GM23248 (cell line): ENCODE measurements around the gene BCAS1. TPM values are rescaled to one million over a fixed set of nuclear protein-coding genes. Genes with fewer than 3 reads are reported as not detected.

Experiments
- DNase-seq: peaks from one replicate; pipeline ENCODE4 v3.0.0-alpha.2; 2015
- H2AFZ ChIP-seq: fragments of 200-600 bp; sonication (generic); 2 replicates; pipeline ENCODE4 v1.6.1; 2016; ENCODE audit warnings: antibody characterized with exemption
- H3F3A ChIP-seq: fragments of 200-600 bp; sonication (generic); 2 replicates; pipeline ENCODE4 v1.6.1; 2016; ENCODE audit warnings: mild to moderate bottlenecking, antibody characterized with exemption, mixed run types; ENCODE audit not compliant: insufficient read depth
- H3K27ac ChIP-seq: fragments of 200-600 bp; sonication (generic); 2 replicates; pipeline ENCODE4 v1.5.1; 2016; ENCODE audit warnings: mild to moderate bottlenecking
- H3K27me3 ChIP-seq: fragments of 200-600 bp; sonication (generic); replicated peaks from 2 replicates; pipeline ENCODE4 v1.6.1; 2016; ENCODE audit warnings: mild to moderate bottlenecking; ENCODE audit not compliant: insufficient read depth
- H3K36me3 ChIP-seq: fragments of 200-600 bp; sonication (generic); 2 replicates; pipeline ENCODE4 v1.6.1; 2016; ENCODE audit warnings: low read depth, mild to moderate bottlenecking
- H3K4me1 ChIP-seq: fragments of 200-600 bp; sonication (generic); 2 replicates; pipeline ENCODE4 v1.6.1; 2016; ENCODE audit warnings: mild to moderate bottlenecking; ENCODE audit not compliant: insufficient read depth
- H3K4me2 ChIP-seq: fragments of 200-600 bp; sonication (generic); one replicate; pipeline ENCODE4 v1.6.1; 2016; ENCODE audit warnings: mild to moderate bottlenecking; ENCODE audit not compliant: unreplicated experiment
- H3K4me3 ChIP-seq: fragments of 200-600 bp; sonication (generic); 2 replicates; pipeline ENCODE4 v1.5.1; 2016; ENCODE audit warnings: mild to moderate bottlenecking
- H3K79me2 ChIP-seq: fragments of 200-600 bp; sonication (generic); 2 replicates; pipeline ENCODE4 v1.6.1; 2016; ENCODE audit warnings: mild to moderate bottlenecking; ENCODE audit not compliant: insufficient read depth
- H3K9ac ChIP-seq: fragments of 200-600 bp; sonication (generic); 2 replicates; pipeline ENCODE4 v1.6.1; 2016; ENCODE audit warnings: mild to moderate bottlenecking
- H3K9me2 ChIP-seq: fragments of 200-600 bp; sonication (generic); 2 replicates; pipeline ENCODE4 v1.6.1; 2016; ENCODE audit warnings: mixed run types, mild to moderate bottlenecking, moderate library complexity; ENCODE audit not compliant: insufficient read depth
- H3K9me3 ChIP-seq: fragments of 200-600 bp; sonication (generic); one replicate; pipeline ENCODE4 v1.6.1; 2017; ENCODE audit warnings: low read depth
- H4K20me1 ChIP-seq: fragments of 200-600 bp; sonication (generic); 2 replicates; pipeline ENCODE4 v1.6.0; 2016; ENCODE audit not compliant: insufficient read depth
- EZH2 ChIP-seq: fragments of 200-600 bp; sonication (generic); IDR thresholded peaks from 2 replicates; pipeline ENCODE4 v1.6.1; 2018; ENCODE audit warnings: antibody characterized with exemption, mild to moderate bottlenecking; ENCODE audit not compliant: insufficient read depth, poor library complexity, severe bottlenecking
- EZH2phosphoT487 ChIP-seq: fragments of 200-600 bp; sonication (generic); IDR thresholded peaks from 2 replicates; pipeline ENCODE4 v1.6.1; 2018; ENCODE audit warnings: antibody characterized with exemption, moderate library complexity, mild to moderate bottlenecking, low read depth; ENCODE audit not compliant: insufficient read depth
- WGBS, 2 experiments: methylation state at CpG; one replicate each; pipeline ENCODE4 v1.1.6; 2015 to 2017; ENCODE audit warnings: low lambda C conversion rate in 2 of 2, low coverage in 1 of 2; ENCODE audit errors: missing lambda C conversion rate in 2 of 2; 5-methylcytosine and 5-hydroxymethylcytosine counted together
- in situ Hi-C: fragments of 300-500 bp; cut with MboI; formaldehyde crosslinking; loops from 2 replicates; pipeline ENCODE4 v1.15.0; 2020
- polyA plus RNA-seq: library from polyadenylated mRNA; unstranded; fragments of >200 nt; fragmentation: Nextera tagmentation; extraction: Ambion mirVana; gene quantifications from 2 replicates; pipeline ENCODE4 v1.2.1, GENCODE V29; 2016
- total RNA-seq: library from RNA; depleted of rRNA; stranded (reverse); fragments of >200 nt; shearing (Covaris generic); gene quantifications from 2 replicates; pipeline ENCODE4 v1.2.3, GENCODE V29; 2014

Gene BCAS1
- total and polyA plus RNA-seq, 2 experiments from 2014 or later, result 0.41 TPM; not detected in 1

DNA sequence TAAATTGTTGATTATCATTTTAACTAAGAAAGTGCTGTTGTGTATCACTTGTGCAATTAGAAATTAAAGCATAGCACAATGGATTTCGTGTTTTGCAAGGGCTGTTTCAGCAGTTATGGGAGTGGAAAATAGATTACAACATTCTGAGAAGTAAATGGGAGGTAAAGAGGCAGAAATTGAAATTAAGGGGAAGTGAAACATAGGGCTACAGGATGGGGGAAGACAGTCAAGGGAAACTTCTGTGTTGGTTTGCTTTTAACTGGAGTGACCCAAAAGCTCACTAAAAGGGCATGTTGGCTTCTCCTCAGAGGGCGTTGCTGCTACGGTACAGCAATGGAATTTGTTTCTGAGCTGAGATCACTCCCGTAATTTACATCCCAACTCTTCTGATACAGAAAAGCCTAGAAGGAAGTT lies 147.5 kb downstream of the BCAS1 start:
- in situ Hi-C loops, result loop anchor here (25.0 kb wide), 1 partner anchor 161 kb away; no protein-coding TSS in a partner anchor
- Histone ChIP-seq H3K4me3 (no peak overlapping the region), H3K4me2 (peak overlapping the region; percentile 49), H3K36me3 (no peaks in the 10 kb centered on the region), H3K9me3 (no peaks in the 10 kb centered on the region), H3F3A (peaks cover 34% of the 10 kb centered on the region), H3K27me3 (no peaks in the 10 kb centered on the region), H3K79me2 (no peaks in the 10 kb centered on the region), H3K9me2 (no peaks in the 10 kb centered on the region), H4K20me1 (no peaks in the 10 kb centered on the region), H2AFZ (peak overlapping the region; percentile 57), H3K4me1 (peaks cover 31% of the 10 kb centered on the region), H3K9ac (peak overlapping the region; percentile 42; the same call in 1 of the 2 replicates), H3K27ac (peak overlapping the region; percentile 69)
- 48 to 54% methylated on average over 4 of the region's 4 CpGs for WGBS, 2 experiments
- DNase-seq, result peak; percentile 64
- no peak for TF ChIP-seq EZH2phosphoT487
- TF ChIP-seq EZH2, result no peak

DNA sequence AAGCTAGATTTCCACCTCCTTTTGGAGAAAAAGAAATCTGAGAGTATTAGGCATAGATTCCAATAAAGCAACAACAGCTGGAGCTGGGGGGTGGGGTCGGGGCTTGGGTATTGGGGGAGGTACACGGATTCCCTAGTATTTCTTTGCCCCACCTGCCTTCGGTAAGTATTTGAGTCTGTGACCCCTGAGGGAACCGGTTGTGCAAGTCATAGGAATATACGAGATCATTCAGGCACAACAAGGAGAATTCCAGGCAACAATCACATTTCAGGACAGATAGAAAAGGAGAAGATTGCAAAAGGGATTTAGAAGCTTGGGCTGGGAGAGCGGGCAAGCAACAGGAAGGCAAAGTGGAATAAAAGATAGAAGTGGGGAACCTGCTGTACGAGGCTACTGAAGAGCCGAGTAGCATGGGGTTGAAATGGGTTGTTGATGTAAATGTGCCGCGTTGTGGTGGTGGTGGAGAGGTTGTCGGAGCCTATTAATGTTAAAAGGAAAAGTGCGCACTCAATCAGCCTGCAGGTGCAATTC lies 148.9 kb downstream of the BCAS1 start:
- Histone ChIP-seq H3K27ac (no peak overlapping the region), H3K36me3 (no peaks in the 10 kb centered on the region), H2AFZ (no peak overlapping the region), H3K9me2 (no peaks in the 10 kb centered on the region), H4K20me1 (no peaks in the 10 kb centered on the region), H3K4me2 (no peak overlapping the region), H3K4me1 (peaks cover 39% of the 10 kb centered on the region), H3K27me3 (no peaks in the 10 kb centered on the region), H3K9me3 (no peaks in the 10 kb centered on the region), H3F3A (peaks cover 38% of the 10 kb centered on the region), H3K4me3 (no peak overlapping the region), H3K79me2 (no peaks in the 10 kb centered on the region), H3K9ac (no peak overlapping the region)
- TF ChIP-seq EZH2phosphoT487 (no peak), EZH2 (no peak)
- 88% methylated on average over 11 to 12 of the region's 12 CpGs for WGBS, 2 experiments
- in situ Hi-C loops, result loop anchor here (25.0 kb wide), 1 partner anchor 159 kb away; no protein-coding TSS in a partner anchor
- DNase-seq, result no peak

GRCh38 chr20:53920647-53921245 lies 149.6 kb downstream of the BCAS1 start:
- Histone ChIP-seq H4K20me1 (no peaks in the 10 kb centered on the region), H3K4me1 (peaks cover 39% of the 10 kb centered on the region), H2AFZ (no peak overlapping the region), H3K4me2 (no peak overlapping the region), H3K27me3 (no peaks in the 10 kb centered on the region), H3F3A (peaks cover 37% of the 10 kb centered on the region), H3K9me2 (no peaks in the 10 kb centered on the region), H3K27ac (no peak overlapping the region), H3K4me3 (no peak overlapping the region), H3K9me3 (no peaks in the 10 kb centered on the region), H3K79me2 (no peaks in the 10 kb centered on the region), H3K9ac (no peak overlapping the region), H3K36me3 (no peaks in the 10 kb centered on the region)
- TF ChIP-seq EZH2, result no peak
- TF ChIP-seq EZH2phosphoT487, result no peak
- in situ Hi-C loops, result loop anchor here (25.0 kb wide), 1 partner anchor 158 kb away; no protein-coding TSS in a partner anchor
- no peak for DNase-seq
- WGBS, 2 experiments, result 95 to 96% methylated on average over 12 of the region's 12 CpGs

DNA sequence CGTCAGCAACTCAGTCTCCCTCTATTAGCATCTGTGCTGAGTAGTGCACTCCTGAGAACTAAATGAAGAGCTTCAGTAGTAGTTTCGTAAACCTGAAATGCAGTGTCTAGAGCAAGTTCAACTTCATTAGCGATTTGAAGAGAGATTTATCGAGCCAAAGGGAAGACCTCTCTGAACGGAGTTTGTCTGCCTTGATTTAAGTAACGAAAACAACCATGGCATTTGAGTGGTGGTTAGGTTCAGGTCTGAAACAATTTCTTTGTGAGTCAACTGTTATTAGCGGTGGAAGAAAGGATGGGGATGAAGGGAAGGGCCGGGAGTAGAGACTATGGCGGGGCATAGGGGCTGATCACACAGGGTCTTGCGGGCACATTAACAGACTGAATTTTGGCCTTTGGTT lies 150.5 kb downstream of the BCAS1 start:
- Histone ChIP-seq H3K27ac (no peak overlapping the region), H3K4me1 (peaks cover 45% of the 10 kb centered on the region), H3K27me3 (no peaks in the 10 kb centered on the region), H3K9me3 (no peaks in the 10 kb centered on the region), H3K36me3 (no peaks in the 10 kb centered on the region), H3K4me3 (no peak overlapping the region), H3K4me2 (no peak overlapping the region), H3K79me2 (no peaks in the 10 kb centered on the region), H3K9ac (no peak overlapping the region), H3K9me2 (no peaks in the 10 kb centered on the region), H3F3A (peaks cover 31% of the 10 kb centered on the region), H4K20me1 (no peaks in the 10 kb centered on the region), H2AFZ (no peak overlapping the region)
- TF ChIP-seq EZH2 (no peak), EZH2phosphoT487 (no peak)
- no peak for DNase-seq
- in situ Hi-C loops, result loop anchor here (10.0 to 25.0 kb wide), 2 partner anchors 158 to 345 kb away; no protein-coding TSS in a partner anchor
- WGBS, 2 experiments, result 87 to 89% methylated on average over 10 of the region's 10 CpGs
